Parathyroid adenoma (tissue), 2 donors: ENCODE data around the gene SPOCD1.

Experiments
- H2AFZ ChIP-seq: fragments of 300-600 bp; sonication (generic); one replicate; pipeline ENCODE4 v1.7.0; 2017; ENCODE audit warnings: antibody characterized with exemption, mild to moderate bottlenecking
- H3K27ac ChIP-seq: fragments of 300-600 bp; sonication (generic); one replicate; pipeline ENCODE4 v1.7.0; 2017
- H3K27me3 ChIP-seq: fragments of 300-600 bp; sonication (generic); one replicate; pipeline ENCODE4 v1.7.0; 2017; ENCODE audit warnings: low read length; ENCODE audit not compliant: control insufficient read depth, insufficient read depth
- H3K36me3 ChIP-seq: fragments of 300-600 bp; sonication (generic); one replicate; pipeline ENCODE4 v1.7.0; 2017; ENCODE audit warnings: low read length; ENCODE audit not compliant: control insufficient read depth, insufficient read depth
- H3K4me1 ChIP-seq: fragments of 300-600 bp; sonication (generic); one replicate; pipeline ENCODE4 v1.7.0; 2017; ENCODE audit warnings: control low read depth
- H3K4me2 ChIP-seq: fragments of 300-600 bp; sonication (generic); one replicate; pipeline ENCODE4 v1.7.0; 2017; ENCODE audit warnings: low read length
- H3K4me3 ChIP-seq: fragments of 300-600 bp; sonication (generic); one replicate; pipeline ENCODE4 v1.7.0; 2017; ENCODE audit warnings: low read depth, low read length
- H3K79me2 ChIP-seq: fragments of 300-600 bp; sonication (generic); one replicate; pipeline ENCODE4 v1.7.0; 2017; ENCODE audit warnings: control low read depth
- H3K9ac ChIP-seq: fragments of 300-600 bp; sonication (generic); one replicate; pipeline ENCODE4 v1.7.0; 2017; ENCODE audit warnings: mild to moderate bottlenecking
- H3K9me3 ChIP-seq: fragments of 300-600 bp; sonication (generic); one replicate; pipeline ENCODE4 v1.7.0; 2017; ENCODE audit warnings: low read length; ENCODE audit not compliant: control insufficient read depth
- CTCF ChIP-seq: fragments of 300-600 bp; sonication (generic); IDR thresholded peaks from one replicate; pipeline ENCODE4 v1.7.0; 2017; ENCODE audit warnings: antibody characterized with exemption, mild to moderate bottlenecking
- donor health status: primary hyperparathyroidism.

Gene SPOCD1

DNA sequence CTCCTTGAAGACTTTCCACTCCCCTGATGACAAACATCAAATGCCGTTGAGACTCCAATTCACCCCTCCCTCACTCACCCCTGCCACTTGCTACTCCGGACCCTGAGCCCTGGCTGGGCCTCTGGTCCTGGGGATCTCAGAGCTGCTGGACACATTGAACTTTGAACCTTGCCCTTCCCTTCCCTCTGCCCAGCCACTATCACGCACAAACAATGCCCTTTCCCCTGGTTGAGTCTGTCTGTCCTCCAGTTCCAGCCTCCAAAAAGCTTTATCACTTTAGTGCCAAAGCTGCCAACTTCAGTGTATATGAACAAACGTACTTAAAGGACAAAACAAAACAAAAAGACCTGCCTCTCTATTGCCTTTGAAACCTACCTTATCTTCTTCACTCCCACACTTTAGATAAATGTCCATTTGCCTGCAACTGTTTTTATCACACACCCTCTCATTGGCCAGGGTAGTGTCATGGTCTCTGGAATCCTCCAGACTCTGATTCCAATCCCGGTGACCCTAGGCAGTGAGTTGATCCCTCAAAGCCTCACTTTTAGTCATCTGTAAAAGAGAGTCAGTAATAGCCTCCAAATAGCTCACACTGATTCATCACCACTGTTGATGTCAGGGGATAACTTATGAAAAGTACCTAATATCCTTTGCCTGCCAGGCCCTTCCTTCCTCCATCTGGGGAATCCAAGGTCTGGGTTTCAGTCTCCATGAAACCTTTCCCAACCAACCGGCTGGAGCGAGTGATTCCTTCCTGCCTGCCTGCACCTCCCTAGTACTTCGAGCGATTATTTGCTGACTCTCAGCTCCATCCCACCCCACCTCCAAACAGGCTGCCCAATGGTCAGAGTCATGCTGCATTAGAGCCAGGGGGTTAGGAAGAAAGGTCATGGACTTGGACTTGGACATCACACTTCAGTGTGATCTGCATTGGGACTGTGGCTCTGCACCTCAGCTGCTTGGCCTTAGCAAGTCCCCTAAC lies 15.9 kb upstream of the SPOCD1 start:
- H2AFZ ChIP-seq, result no peak overlapping the region
- no peaks in the 10 kb centered on the region for H3K79me2 ChIP-seq
- no peaks in the 10 kb centered on the region for H3K36me3 ChIP-seq
- no peak overlapping the region for H3K9ac ChIP-seq
- H3K9me3 ChIP-seq, result no peaks in the 10 kb centered on the region
- H3K4me3 ChIP-seq, result no peak overlapping the region
- H3K4me2 ChIP-seq, result no peak overlapping the region
- no peaks in the 10 kb centered on the region for H3K4me1 ChIP-seq
- H3K27ac ChIP-seq, result no peak overlapping the region
- H3K27me3 ChIP-seq, result no peaks in the 10 kb centered on the region
- no peak for TF ChIP-seq CTCF

GRCh38 chr1:31830511-31830910 lies 14.7 kb upstream of the SPOCD1 start:
- Histone ChIP-seq H3K4me2 (no peak overlapping the region), H3K27ac (no peak overlapping the region), H3K4me1 (no peaks in the 10 kb centered on the region), H3K79me2 (no peaks in the 10 kb centered on the region), H3K9ac (no peak overlapping the region), H3K4me3 (no peak overlapping the region), H3K9me3 (no peaks in the 10 kb centered on the region), H2AFZ (no peak overlapping the region), H3K27me3 (no peaks in the 10 kb centered on the region), H3K36me3 (no peaks in the 10 kb centered on the region)
- no peak for TF ChIP-seq CTCF

GRCh38 chr1:31830065-31830464 lies 14.2 kb upstream of the SPOCD1 start:
- H3K4me2 ChIP-seq, result no peak overlapping the region
- no peak overlapping the region for H2AFZ ChIP-seq
- no peak overlapping the region for H3K4me3 ChIP-seq
- no peak overlapping the region for H3K27ac ChIP-seq
- no peak for TF ChIP-seq CTCF
- H3K36me3 ChIP-seq, result no peaks in the 10 kb centered on the region
- H3K9me3 ChIP-seq, result no peaks in the 10 kb centered on the region
- H3K79me2 ChIP-seq, result no peaks in the 10 kb centered on the region
- H3K4me1 ChIP-seq, result no peaks in the 10 kb centered on the region
- H3K27me3 ChIP-seq, result no peaks in the 10 kb centered on the region
- no peak overlapping the region for H3K9ac ChIP-seq

DNA sequence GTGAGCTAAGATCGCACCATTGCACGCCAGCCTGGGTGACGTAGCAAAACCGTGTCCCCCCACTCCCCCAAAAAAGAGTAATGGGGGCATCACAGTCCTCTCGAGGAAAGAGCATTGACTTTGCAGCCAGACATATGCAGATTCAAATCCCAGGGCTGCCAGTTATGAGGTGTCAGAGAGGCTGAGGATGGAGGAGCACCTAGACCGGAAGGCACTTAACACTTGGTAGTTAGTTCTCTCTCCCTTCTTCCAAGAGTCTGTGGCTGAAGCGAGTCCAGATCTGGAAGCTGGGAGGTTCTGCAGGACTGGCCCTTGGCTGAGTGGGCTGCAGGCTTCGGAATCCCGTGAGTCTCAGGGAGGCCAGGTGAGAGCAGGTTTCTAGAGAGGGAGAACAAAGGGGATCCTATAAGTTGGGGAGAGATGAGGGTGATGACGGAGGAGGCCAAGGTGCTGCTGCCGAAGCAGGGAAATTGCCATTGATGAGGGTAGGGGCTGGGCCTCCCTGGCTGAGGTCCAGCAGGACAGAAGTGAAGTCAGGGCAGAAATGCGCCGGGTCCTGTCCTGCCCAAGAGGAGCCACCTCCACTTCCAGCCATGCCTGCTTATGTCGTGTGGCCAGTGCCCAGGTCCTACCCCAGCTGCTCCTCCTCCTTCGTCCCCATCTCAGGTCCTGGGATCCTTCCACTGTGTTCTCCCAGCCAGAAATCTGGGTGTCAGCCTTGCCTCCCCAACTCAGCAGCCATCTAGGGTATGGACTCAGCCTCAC lies 13.3 kb upstream of the SPOCD1 start:
- Histone ChIP-seq H3K4me3 (no peak overlapping the region), H3K9ac (no peak overlapping the region), H3K4me1 (no peaks in the 10 kb centered on the region), H3K9me3 (no peaks in the 10 kb centered on the region), H3K27me3 (no peaks in the 10 kb centered on the region), H3K79me2 (no peaks in the 10 kb centered on the region), H3K36me3 (no peaks in the 10 kb centered on the region), H3K4me2 (no peak overlapping the region), H3K27ac (no peak overlapping the region), H2AFZ (no peak overlapping the region)
- no peak for TF ChIP-seq CTCF
